Measurements from ENCODE around the gene SCARF2.

SCARF2 gene

DNA sequence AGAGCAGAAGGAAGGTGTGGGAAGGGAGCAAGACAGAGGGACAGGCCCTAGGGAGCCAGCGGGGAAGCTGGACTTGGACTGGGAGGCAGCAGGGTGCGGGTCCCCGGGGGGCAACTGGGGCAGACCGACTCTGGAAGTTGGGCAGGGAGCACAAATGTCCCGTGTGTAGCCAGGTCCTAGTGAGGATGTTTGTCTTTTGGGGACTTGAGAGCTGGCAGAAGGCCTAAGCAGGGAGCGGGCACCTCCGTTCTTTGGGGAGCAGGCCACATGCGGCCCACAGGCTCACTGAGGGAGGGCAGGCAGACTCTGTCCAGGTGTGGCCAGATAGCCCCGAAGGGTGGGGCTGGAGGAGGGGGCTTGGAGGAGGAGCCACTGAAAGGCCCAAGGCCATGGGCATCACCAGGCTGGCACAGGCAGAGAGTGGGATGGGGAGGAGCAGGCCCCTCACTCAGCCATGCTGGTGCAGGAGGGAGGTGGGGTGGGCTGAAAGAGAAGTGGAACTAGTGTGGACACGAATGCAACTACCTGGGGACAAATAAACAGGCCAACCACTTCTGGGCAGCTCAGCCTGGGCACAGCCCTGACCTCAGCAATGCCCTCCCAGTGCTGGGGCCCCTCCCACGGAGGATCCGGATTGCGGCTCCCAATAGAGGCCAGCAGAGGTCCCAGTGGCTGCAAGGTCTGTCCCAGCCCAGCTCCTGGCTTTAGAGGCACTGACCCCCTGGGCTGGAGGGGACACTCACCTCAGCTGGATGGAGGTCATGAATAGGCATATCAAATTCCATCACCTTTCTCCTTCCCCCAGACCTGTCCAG is 1.3 kb upstream of the SCARF2 start:
- TF ChIP-seq, protein P1, sequence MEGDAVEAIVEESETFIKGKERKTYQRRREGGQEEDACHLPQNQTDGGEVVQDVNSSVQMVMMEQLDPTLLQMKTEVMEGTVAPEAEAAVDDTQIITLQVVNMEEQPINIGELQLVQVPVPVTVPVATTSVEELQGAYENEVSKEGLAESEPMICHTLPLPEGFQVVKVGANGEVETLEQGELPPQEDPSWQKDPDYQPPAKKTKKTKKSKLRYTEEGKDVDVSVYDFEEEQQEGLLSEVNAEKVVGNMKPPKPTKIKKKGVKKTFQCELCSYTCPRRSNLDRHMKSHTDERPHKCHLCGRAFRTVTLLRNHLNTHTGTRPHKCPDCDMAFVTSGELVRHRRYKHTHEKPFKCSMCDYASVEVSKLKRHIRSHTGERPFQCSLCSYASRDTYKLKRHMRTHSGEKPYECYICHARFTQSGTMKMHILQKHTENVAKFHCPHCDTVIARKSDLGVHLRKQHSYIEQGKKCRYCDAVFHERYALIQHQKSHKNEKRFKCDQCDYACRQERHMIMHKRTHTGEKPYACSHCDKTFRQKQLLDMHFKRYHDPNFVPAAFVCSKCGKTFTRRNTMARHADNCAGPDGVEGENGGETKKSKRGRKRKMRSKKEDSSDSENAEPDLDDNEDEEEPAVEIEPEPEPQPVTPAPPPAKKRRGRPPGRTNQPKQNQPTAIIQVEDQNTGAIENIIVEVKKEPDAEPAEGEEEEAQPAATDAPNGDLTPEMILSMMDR (IDR thresholded peaks at IDR 0.05; ENCODE audit: extremely low read depth, insufficient read depth, missing control alignments), result no peak
- peak; percentile 34 for DNase-seq (ENCODE audit: low spot score)
- in situ Hi-C loops (cut with MboI; ENCODE audit: low pct_unique_long_range_greater_than_20kb, low sequenced_read_pairs, unreplicated experiment), result no loop called here

DNA sequence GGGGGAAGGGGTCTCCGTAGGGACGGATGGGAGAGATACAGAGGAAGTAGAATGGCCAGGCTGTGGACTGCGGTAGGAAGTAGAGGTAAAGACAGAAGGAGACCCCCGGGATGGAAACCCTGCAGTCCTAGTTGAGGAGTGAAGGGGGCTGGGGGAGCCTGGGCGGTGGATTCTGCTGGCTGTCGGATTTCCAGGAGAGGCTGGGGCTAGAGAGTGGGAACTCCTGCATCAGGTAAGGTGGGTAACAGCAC is 727 bp upstream of the SCARF2 start:
- no peak for DNase-seq (ENCODE audit: low spot score)
- in situ Hi-C loops (cut with MboI; ENCODE audit: low pct_unique_long_range_greater_than_20kb, low sequenced_read_pairs, unreplicated experiment), result no loop called here

DNA sequence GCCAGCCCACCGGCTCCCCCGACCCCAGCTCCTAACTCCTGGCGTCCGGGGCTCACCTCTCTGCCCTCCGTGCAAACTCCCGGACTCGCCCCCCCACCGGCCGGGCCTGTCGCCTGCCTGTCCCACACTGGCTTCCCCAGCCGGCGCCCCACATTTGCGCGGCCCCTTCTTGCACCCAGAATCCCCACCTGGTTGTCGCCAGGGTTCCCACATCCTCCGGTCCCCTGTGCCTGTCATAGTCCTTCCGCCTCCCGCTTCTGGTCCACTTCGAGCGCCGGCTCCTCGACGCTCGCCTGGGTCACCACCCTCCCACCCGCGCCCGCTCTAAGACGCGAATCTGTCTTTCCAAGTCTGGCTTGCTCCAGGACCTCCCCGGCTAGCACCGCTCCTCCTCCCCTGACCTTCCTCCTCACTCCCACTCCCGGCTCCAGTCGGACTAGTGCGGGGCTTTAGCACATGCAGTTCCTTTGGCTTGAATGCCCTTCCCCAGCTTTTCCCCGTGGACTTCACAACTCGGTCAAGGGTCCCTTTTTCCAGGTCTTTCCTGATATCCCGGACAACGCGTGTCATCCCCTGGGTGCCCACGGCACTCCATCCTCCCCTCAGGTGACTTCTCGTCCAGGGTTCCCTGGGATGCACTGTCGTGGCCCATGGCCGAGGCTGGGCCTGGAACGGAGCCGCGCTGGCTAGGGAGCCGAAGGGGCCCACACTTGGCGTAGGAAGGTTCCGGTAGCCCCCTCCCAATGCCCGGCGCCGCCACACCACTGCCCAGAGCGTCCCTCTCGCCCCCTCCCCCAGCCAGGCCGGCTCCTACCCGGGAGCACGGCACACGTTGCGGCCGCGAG is 635 bp downstream of the SCARF2 start:
- peak; percentile 54 for DNase-seq (ENCODE audit: low spot score)
- in situ Hi-C loops (cut with MboI; ENCODE audit: low pct_unique_long_range_greater_than_20kb, low sequenced_read_pairs, unreplicated experiment), result no loop called here
- TF ChIP-seq, protein P1 (IDR thresholded peaks at IDR 0.05; ENCODE audit: extremely low read depth, insufficient read depth, missing control alignments), result no peak

More for the DNA sequence above, 727 bp upstream of the SCARF2 start:
- TF ChIP-seq, protein P1 (IDR thresholded peaks at IDR 0.05; ENCODE audit: extremely low read depth, insufficient read depth, missing control alignments), result no peak

DNA sequence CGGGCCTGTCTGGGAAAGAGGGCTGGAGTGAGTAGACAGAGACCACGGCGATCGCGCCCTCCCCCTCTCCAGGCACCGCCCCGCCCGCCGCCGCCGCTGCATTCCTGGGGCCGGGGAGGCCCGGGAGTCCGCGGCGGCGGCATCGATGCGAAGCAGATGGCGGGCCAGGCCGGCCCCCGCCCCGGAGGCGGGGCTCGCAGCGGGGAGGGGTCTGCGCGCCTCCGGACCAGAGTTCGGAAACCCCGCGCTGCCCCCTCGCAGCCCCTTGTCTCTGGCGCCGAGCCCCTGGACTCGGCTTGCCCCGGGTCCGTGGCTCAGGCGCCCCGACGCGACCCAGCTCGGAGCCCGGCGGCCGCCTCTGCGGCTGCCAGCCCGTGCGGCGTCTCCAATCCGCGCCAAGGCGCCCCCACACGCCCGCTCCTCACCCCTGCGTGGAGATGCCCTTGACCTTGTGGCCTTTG is 1.3 kb downstream of the SCARF2 start:
- peak; percentile 23 for DNase-seq (ENCODE audit: low spot score)
- in situ Hi-C loops (cut with MboI; ENCODE audit: low pct_unique_long_range_greater_than_20kb, low sequenced_read_pairs, unreplicated experiment), result no loop called here
- TF ChIP-seq, protein P1 (IDR thresholded peaks at IDR 0.05; ENCODE audit: extremely low read depth, insufficient read depth, missing control alignments), result no peak

DNA sequence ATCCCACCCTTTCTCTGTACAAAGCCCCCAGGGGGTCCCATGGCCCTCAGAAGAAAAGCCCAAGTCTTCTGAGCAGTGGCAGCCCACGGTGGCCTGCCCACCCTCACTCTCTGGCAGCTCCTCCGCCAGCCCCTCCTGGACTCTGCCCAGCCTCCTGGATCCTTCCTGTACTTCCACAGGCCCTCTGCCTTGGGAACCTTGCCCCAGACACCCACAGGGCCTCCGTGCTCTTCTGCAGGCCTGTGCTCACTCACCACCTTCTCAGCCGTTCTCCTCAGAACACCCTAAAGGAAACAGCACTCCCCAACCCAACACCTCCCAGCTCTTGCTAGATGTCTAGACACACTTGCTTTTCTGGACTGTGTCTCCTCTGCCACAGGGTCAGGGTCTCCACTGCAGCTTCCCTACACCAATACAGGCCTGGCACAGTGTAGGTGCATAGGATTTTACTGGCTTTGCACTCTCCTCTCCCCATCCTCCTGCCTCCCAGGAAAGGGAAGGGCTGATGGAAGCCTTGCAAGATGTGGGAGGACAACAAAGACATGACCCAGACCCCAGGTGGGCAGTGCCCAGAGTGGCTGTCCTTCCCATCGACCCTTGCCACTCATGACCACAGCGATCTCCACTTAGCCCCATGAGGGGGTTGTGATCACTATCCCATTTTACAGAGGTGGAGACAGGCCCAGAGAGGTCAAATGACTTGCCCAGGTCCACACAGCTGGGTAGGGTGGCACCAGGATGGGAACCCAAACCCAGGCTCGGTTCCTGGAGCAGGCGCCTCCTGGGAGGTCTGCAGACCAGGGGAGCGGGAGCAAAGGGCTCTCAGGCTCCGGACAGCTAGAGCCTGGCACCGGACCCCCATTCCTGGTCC is 2.0 kb downstream of the SCARF2 start:
- peak; percentile 32 for DNase-seq (ENCODE audit: low spot score)
- TF ChIP-seq, protein P1 (IDR thresholded peaks at IDR 0.05; ENCODE audit: extremely low read depth, insufficient read depth, missing control alignments), result no peak
- in situ Hi-C loops (cut with MboI; ENCODE audit: low pct_unique_long_range_greater_than_20kb, low sequenced_read_pairs, unreplicated experiment), result no loop called here

DNA sequence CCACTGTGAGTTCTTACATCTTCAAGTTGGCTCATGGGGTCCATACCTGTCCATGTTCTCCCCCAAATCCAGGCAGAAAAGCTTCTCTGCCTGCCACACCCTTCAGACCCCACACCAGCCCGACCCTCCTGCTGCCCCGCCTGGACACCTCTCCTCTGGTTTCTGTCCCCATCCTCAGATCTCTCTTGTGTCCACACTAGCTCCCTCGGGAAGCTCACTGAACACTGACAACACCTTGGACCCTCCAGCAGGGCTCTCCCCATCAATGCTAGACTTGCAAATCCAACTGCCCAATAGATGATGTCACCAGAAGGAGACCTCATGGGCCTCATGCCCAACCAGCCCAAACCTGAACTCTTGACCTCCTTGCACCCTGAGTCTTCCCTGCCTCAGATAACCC is 2.9 kb downstream of the SCARF2 start:
- TF ChIP-seq, protein P1 (IDR thresholded peaks at IDR 0.05; ENCODE audit: extremely low read depth, insufficient read depth, missing control alignments), result no peak
- DNase-seq (ENCODE audit: low spot score), result no peak
- in situ Hi-C loops (cut with MboI; ENCODE audit: low pct_unique_long_range_greater_than_20kb, low sequenced_read_pairs, unreplicated experiment), result no loop called here

All from GM13977 (cell line).